CD8-positive, alpha-beta memory T cell (primary cell): ENCODE data around the gene VSIG1. TPM values are rescaled to one million over a fixed set of nuclear protein-coding genes. Genes with fewer than 3 reads are reported as not detected.
A peak's percentile ranks its signal among the peaks of the same experiment; 100 is the strongest.

ENCODE experiments used
- CTCF ChIA-PET: fragments of 350-600 bp; sonication (Branson Sonifier 250); formaldehyde crosslinking; loops from one replicate; lab custom pipeline; 2021; ENCODE audit warnings: antibody characterized with exemption; lab: Charles Lee
- POLR2A ChIA-PET: fragments of 350-600 bp; sonication (Branson Sonifier 250); formaldehyde crosslinking; loops from one replicate; lab custom pipeline; 2021; ENCODE audit warnings: antibody characterized with exemption; lab: Charles Lee
- DNase-seq, 5 donors: peaks; one replicate each; pipeline versions ENCODE4 v3.0.0 to v3.0.0-alpha.2; 2020 to 2022; ENCODE audit warnings: mixed read lengths in 1 of 5
- H3K27ac ChIP-seq: one replicate; pipeline ENCODE4 v1.7.0; 2013; ENCODE audit warnings: low read depth, mild to moderate bottlenecking, low read length, moderate library complexity
- H3K27me3 ChIP-seq: 2 replicates; pipeline ENCODE4 v1.7.0; 2013; ENCODE audit warnings: low read length, mild to moderate bottlenecking; ENCODE audit not compliant: insufficient read depth, poor library complexity, severe bottlenecking
- H3K36me3 ChIP-seq: 2 replicates; pipeline ENCODE4 v1.7.0; 2013; ENCODE audit warnings: mild to moderate bottlenecking, low read length, moderate library complexity; ENCODE audit not compliant: insufficient read depth
- H3K4me1 ChIP-seq: 2 replicates; pipeline ENCODE4 v1.7.0; 2013; ENCODE audit warnings: mild to moderate bottlenecking, low read length, moderate library complexity; ENCODE audit not compliant: insufficient read depth
- H3K4me3 ChIP-seq: 2 replicates; pipeline ENCODE4 v1.7.0; 2013; ENCODE audit warnings: mild to moderate bottlenecking, low read length
- H3K9me3 ChIP-seq: 2 replicates; pipeline ENCODE4 v1.7.0; 2013; ENCODE audit warnings: mild to moderate bottlenecking, low read length
- H3K27ac Mint-ChIP-seq, 8 donors: one replicate each; pipeline ENCODE4 v1.8.0; 2020 to 2021; ENCODE audit warnings: mixed read lengths in 8 of 8, mild to moderate bottlenecking in 6 of 8, inconsistent platforms in 3 of 8, moderate library complexity in 3 of 8
- H3K27me3 Mint-ChIP-seq, 2 donors: one replicate each; pipeline ENCODE4 v1.8.0; 2020 to 2021; ENCODE audit warnings: mixed read lengths in 2 of 2, mild to moderate bottlenecking in 1 of 2, moderate library complexity in 1 of 2
- H3K36me3 Mint-ChIP-seq, 3 donors: one replicate each; pipeline ENCODE4 v1.8.0; 2020 to 2021; ENCODE audit warnings: mixed read lengths in 3 of 3, inconsistent platforms in 1 of 3, mild to moderate bottlenecking in 1 of 3
- H3K4me1 Mint-ChIP-seq, 3 donors: one replicate each; pipeline ENCODE4 v1.8.0; 2020 to 2021; ENCODE audit warnings: mixed read lengths in 3 of 3, inconsistent platforms in 1 of 3, mild to moderate bottlenecking in 1 of 3
- H3K4me3 Mint-ChIP-seq, 7 donors: one replicate each; pipeline ENCODE4 v1.8.0; 2020 to 2021; ENCODE audit warnings: mixed read lengths in 7 of 7, mild to moderate bottlenecking in 6 of 7, moderate library complexity in 4 of 7, inconsistent platforms in 2 of 7
- H3K9me3 Mint-ChIP-seq, 5 donors: one replicate each; pipeline ENCODE4 v1.8.0; 2020 to 2022; ENCODE audit warnings: mixed read lengths in 5 of 5, mild to moderate bottlenecking in 3 of 5, moderate library complexity in 2 of 5, inconsistent platforms in 1 of 5
- polyA plus RNA-seq: library from polyadenylated mRNA; unstranded; fragments of 300-500 nt; fragmentation: Illumina TruSeq; gene quantifications from one replicate; pipeline ENCODE4 v1.2.3, GENCODE V29; 2021
- total RNA-seq, 2 experiments: library from RNA; stranded (reverse); gene quantifications; one replicate each; pipeline ENCODE4 v1.2.3, GENCODE V29; 2021

Gene VSIG1
- total and polyA plus RNA-seq, 3 experiments from 2014 or later, result 1.9 to 14.9 (median 3.1) TPM

DNA sequence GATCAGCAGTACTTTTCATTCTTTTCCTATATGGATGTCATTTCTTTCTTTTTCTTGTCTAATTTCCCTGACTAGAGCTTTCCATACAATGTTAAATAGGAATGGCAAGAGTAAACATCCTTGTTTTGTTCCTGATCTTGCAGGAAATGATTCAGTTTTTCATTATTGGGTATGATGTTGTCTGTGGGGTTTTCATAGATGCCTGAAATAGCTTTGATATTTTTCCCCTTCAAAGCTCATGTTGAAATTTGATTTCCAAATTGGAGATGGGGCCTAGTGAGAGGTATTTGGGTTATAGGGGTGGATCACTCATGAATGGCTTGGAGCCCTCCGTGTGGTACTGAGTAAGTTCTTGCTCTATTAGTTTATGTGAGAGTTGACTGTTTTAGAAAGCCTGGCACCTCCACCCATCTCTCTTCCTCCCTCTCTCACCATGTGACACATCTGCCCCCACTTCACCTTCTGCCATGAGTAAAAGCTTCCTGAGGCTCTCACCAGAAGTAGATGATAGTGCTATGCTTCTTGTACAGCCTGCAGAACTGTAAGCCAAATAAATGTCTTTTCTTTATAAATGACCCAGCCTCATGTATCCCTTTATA is 22.3 kb upstream of the VSIG1 start:
- Mint-ChIP-seq H3K36me3 (peaks cover 0 to 4% (median 0%) of the 10 kb centered on the region in 3 donors), H3K27ac (peak overlapping the region in 6 of 8 donors; percentile 20 to 90 (median 45)), H3K27me3 (no peaks in the 10 kb centered on the region), H3K9me3 (no peaks in the 10 kb centered on the region), H3K4me3 (peak overlapping the region in 5 of 7 donors; percentile 3 to 77 (median 6)), H3K4me1 (peaks cover 57 to 92% (median 61%) of the 10 kb centered on the region in 3 donors)
- Histone ChIP-seq H3K36me3 (no peaks in the 10 kb centered on the region), H3K9me3 (no peaks in the 10 kb centered on the region), H3K27ac (no peak overlapping the region), H3K27me3 (no peaks in the 10 kb centered on the region), H3K4me1 (peaks cover 43% of the 10 kb centered on the region), H3K4me3 (no peak overlapping the region)
- ChIA-PET CTCF (no interaction called here), POLR2A (no interaction called here)
- DNase-seq, result no peak

DNA sequence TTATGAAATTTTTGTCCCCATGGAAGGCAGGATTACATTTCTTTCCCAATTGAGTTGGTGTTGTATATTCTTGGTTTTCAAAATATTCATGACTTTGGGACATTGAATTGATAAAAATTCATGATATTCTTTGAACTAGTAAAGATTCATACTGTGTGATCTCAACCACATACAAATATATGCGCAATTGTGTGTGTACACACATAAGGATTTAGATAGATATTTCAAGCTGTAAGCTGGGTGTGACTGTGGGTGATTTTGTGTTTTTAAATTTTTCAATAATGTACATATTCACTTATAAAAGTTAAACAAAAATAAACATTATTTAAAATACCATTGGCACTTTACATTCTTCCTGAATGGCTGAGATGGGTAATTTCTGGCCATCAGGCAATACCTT is 19.5 kb upstream of the VSIG1 start:
- Histone ChIP-seq H3K27ac (no peak overlapping the region), H3K9me3 (no peaks in the 10 kb centered on the region), H3K4me1 (peaks cover 24% of the 10 kb centered on the region), H3K4me3 (no peak overlapping the region), H3K27me3 (no peaks in the 10 kb centered on the region), H3K36me3 (no peaks in the 10 kb centered on the region)
- POLR2A ChIA-PET, result no interaction called here
- peaks cover 40 to 87% (median 47%) of the 10 kb centered on the region in 3 donors for H3K4me1 Mint-ChIP-seq
- H3K27ac Mint-ChIP-seq, result no peak overlapping the region
- H3K4me3 Mint-ChIP-seq, result no peak overlapping the region
- CTCF ChIA-PET, result no interaction called here
- H3K9me3 Mint-ChIP-seq, result no peaks in the 10 kb centered on the region
- H3K27me3 Mint-ChIP-seq, result peaks cover 0 to 1% of the 10 kb centered on the region in 2 donors
- DNase-seq, result no peak
- H3K36me3 Mint-ChIP-seq, result peaks cover 0 to 2% (median 0%) of the 10 kb centered on the region in 3 donors

DNA sequence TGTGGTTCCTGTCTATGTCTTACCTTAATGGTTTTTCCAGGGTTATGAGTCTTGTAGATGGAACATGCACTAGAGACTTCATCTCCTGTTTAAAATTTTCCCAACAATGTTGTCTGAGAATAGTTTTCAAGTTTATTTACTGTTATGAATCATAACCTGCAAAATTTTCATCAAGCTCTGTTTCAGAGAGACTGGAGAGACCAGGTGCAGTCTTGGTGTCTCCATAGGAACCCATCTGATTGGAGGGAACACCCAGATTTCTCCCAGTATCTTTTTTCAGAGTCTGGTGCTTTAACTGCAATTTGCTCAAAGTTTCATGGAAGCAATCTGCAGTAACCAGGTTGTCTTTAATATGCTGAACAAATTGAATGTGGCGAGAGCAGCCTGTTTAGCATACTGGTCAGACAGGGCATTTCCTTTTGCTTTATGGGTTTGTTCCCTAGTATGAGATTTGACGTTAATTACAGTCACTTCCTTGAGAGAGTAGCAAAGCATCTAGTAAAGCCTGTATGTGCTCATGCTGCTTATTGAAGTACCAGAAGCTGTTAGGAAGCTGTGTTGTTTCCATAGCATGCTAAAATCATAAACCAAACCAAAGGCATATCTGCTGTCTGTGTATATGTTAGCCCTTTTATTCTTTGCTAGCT is 18.8 kb upstream of the VSIG1 start:
- no peak overlapping the region for H3K27ac ChIP-seq
- no peak overlapping the region for H3K4me3 ChIP-seq
- ChIA-PET CTCF (no interaction called here), POLR2A (no interaction called here)
- no peak overlapping the region for H3K4me3 Mint-ChIP-seq
- peak in 1 of 5 donors; percentile 36 for DNase-seq
- peak overlapping the region in 3 of 8 donors; percentile 0 to 34 (median 29) for H3K27ac Mint-ChIP-seq
- no peaks in the 10 kb centered on the region for H3K9me3 ChIP-seq
- H3K36me3 ChIP-seq, result no peaks in the 10 kb centered on the region
- no peaks in the 10 kb centered on the region for H3K27me3 ChIP-seq
- no peaks in the 10 kb centered on the region for H3K9me3 Mint-ChIP-seq
- peaks cover 36 to 87% (median 44%) of the 10 kb centered on the region in 3 donors for H3K4me1 Mint-ChIP-seq
- H3K27me3 Mint-ChIP-seq, result peaks cover 0 to 1% of the 10 kb centered on the region in 2 donors
- peaks cover 0 to 2% (median 0%) of the 10 kb centered on the region in 3 donors for H3K36me3 Mint-ChIP-seq
- peaks cover 17% of the 10 kb centered on the region for H3K4me1 ChIP-seq

DNA sequence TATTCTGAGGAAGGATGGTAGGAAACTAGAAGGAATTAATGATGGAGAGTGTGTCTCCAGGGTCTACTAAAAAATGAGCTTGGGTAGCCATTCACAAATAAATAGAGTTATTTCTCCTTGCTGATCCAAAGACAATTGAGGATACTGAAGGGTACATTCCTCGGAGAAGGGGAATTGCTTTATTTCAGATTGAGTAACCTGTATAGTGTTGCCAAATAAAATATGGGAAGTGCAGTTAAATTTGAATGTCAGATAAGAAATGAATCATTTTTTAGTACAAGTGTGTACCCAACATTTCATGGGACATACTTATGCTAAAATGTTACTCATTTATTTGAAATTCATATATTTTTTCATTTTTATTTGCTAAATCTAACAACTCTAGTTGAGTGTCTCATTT is 16.0 kb upstream of the VSIG1 start:
- peaks cover 0 to 5% (median 1%) of the 10 kb centered on the region in 3 donors for H3K36me3 Mint-ChIP-seq
- H3K4me3 ChIP-seq, result no peak overlapping the region
- H3K9me3 ChIP-seq, result no peaks in the 10 kb centered on the region
- peaks cover 21 to 82% (median 36%) of the 10 kb centered on the region in 3 donors for H3K4me1 Mint-ChIP-seq
- peak overlapping the region in 1 of 8 donors; percentile 57 for H3K27ac Mint-ChIP-seq
- ChIA-PET POLR2A (no interaction called here), CTCF (no interaction called here)
- DNase-seq, result no peak
- peaks cover 0 to 3% of the 10 kb centered on the region in 2 donors for H3K27me3 Mint-ChIP-seq
- no peaks in the 10 kb centered on the region for H3K27me3 ChIP-seq
- peaks cover under 1% of the 10 kb centered on the region for H3K4me1 ChIP-seq
- H3K9me3 Mint-ChIP-seq, result no peaks in the 10 kb centered on the region
- no peak overlapping the region for H3K27ac ChIP-seq
- H3K36me3 ChIP-seq, result no peaks in the 10 kb centered on the region
- no peak overlapping the region for H3K4me3 Mint-ChIP-seq

DNA sequence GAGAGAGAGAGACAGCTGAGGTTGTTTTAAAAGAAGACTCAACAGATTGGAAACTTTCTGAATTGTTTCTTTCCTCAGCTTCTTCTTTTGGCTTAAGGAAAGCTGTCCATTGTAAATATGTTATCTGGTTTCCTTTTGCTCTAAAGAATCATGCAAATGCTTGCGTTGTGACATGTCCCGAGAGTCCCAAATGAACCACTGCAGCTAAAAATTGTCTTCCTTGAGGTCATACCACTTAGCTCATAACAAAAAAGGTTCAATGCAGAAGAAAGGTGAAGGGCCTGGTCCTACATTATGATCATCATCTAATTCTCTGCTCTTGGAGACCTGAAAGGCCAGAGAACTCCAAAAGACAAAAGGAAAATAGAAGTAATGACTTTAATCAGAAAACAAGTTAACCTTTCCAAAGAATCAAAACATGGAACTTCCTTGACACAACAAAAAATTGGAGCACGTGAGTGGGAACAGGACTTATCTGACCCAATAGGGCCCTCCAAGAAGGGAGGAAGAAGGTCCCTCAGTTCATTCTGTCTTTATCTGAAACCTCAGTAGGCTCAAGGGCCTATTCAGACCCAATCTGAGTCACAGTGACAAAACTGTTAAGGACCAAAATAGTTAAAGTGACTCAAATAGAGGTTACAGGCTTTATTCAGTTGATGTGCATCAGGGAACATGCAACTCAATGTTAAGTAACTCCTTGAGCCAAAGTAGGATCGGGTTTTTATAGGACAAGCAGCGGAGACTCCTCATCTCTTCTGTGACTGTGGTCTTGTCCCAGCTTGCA is 14.7 kb upstream of the VSIG1 start:
- DNase-seq, result no peak
- ChIA-PET POLR2A (no interaction called here), CTCF (no interaction called here)
- H3K9me3 Mint-ChIP-seq, result no peaks in the 10 kb centered on the region
- no peaks in the 10 kb centered on the region for H3K36me3 ChIP-seq
- H3K4me1 Mint-ChIP-seq, result peaks cover 22 to 78% (median 31%) of the 10 kb centered on the region in 3 donors
- H3K9me3 ChIP-seq, result no peaks in the 10 kb centered on the region
- peak overlapping the region in 2 of 8 donors; percentile 2 to 75 for H3K27ac Mint-ChIP-seq
- H3K27ac ChIP-seq, result no peak overlapping the region
- no peaks in the 10 kb centered on the region for H3K4me1 ChIP-seq
- H3K27me3 Mint-ChIP-seq, result peaks cover 0 to 3% of the 10 kb centered on the region in 2 donors
- peaks cover 0 to 5% (median 1%) of the 10 kb centered on the region in 3 donors for H3K36me3 Mint-ChIP-seq
- no peaks in the 10 kb centered on the region for H3K27me3 ChIP-seq
- H3K4me3 Mint-ChIP-seq, result no peak overlapping the region
- no peak overlapping the region for H3K4me3 ChIP-seq

DNA sequence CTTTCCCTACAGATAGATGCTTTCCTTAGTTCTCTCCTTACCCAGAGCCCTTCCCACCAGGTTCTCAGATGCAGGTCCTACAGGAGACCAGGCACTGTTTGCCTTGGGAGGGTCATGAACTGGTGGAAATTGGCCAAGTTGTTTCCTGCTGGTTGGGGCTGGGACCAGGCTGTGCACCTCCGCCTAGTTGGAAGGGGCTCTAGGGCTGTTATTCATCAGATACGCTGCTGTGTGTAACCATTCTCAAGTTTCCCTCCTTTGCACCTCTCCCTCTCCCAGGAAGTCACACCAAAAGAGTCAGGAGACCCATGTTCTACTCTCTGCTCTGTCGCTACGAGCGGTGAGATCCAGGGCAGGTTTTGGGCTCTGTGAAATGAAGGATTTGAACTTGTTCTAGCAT is 11.9 kb upstream of the VSIG1 start:
- no peak for DNase-seq
- H3K27me3 Mint-ChIP-seq, result peaks cover 0 to 3% of the 10 kb centered on the region in 2 donors
- peaks cover 0 to 7% (median 5%) of the 10 kb centered on the region in 3 donors for H3K36me3 Mint-ChIP-seq
- CTCF ChIA-PET, result interaction anchor here (0.6 to 1.0 kb wide), 2 partner anchors 12 to 553 kb away, joined by 3 read pairs; no protein-coding TSS in a partner anchor
- no peaks in the 10 kb centered on the region for H3K9me3 ChIP-seq
- H3K27me3 ChIP-seq, result no peaks in the 10 kb centered on the region
- no peaks in the 10 kb centered on the region for H3K36me3 ChIP-seq
- H3K4me3 Mint-ChIP-seq, result no peak overlapping the region
- no peak overlapping the region for H3K4me3 ChIP-seq
- no peaks in the 10 kb centered on the region for H3K4me1 ChIP-seq
- POLR2A ChIA-PET, result no interaction called here
- H3K27ac Mint-ChIP-seq, result no peak overlapping the region
- no peak overlapping the region for H3K27ac ChIP-seq
- no peaks in the 10 kb centered on the region for H3K9me3 Mint-ChIP-seq
- H3K4me1 Mint-ChIP-seq, result peaks cover 17 to 70% (median 35%) of the 10 kb centered on the region in 3 donors

DNA sequence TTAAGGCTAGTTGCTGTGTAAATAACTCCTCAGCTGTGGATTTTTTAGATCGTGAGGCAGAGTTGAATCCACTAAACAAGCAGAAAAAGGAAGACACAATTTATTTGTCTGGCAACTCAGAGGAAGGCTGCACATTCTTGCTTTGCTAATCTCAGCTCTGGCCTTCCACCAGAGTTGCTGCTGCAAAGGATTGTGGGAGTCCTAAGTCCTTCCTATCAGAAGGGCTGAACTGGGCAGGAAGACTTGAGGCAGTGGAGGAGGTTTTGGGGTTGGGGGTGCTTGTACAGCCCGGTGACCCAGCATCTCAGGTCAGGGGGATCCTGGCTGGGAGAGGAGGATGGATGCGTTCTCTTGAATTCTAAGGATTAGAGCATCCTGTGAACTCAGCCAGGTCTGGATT is 11.0 kb upstream of the VSIG1 start:
- Histone ChIP-seq H3K9me3 (no peaks in the 10 kb centered on the region), H3K36me3 (no peaks in the 10 kb centered on the region), H3K27ac (no peak overlapping the region), H3K27me3 (no peaks in the 10 kb centered on the region), H3K4me1 (no peaks in the 10 kb centered on the region), H3K4me3 (no peak overlapping the region)
- H3K4me1 Mint-ChIP-seq, result peaks cover 12 to 69% (median 36%) of the 10 kb centered on the region in 3 donors
- H3K27ac Mint-ChIP-seq, result peak overlapping the region in 3 of 8 donors; percentile 17 to 54 (median 39)
- ChIA-PET POLR2A (no interaction called here), CTCF (interaction anchor here (1.0 kb wide), 1 partner anchor 13 kb away, joined by 3 read pairs; no protein-coding TSS in a partner anchor)
- DNase-seq, result no peak
- H3K36me3 Mint-ChIP-seq, result peaks cover 0 to 9% (median 6%) of the 10 kb centered on the region in 3 donors
- no peak overlapping the region for H3K4me3 Mint-ChIP-seq
- H3K9me3 Mint-ChIP-seq, result no peaks in the 10 kb centered on the region
- H3K27me3 Mint-ChIP-seq, result peaks cover 0 to 2% of the 10 kb centered on the region in 2 donors
